HG02610 (cell line): ENCODE results near the gene TACO1.

Experiments
- ATAC-seq: cut with Tn5 transposase; IDR thresholded peaks from one replicate; pipeline ENCODE4 v1.9.1; 2021; ENCODE audit warnings: mild to moderate bottlenecking, moderate library complexity; ENCODE audit not compliant: unreplicated experiment

TACO1 gene

DNA sequence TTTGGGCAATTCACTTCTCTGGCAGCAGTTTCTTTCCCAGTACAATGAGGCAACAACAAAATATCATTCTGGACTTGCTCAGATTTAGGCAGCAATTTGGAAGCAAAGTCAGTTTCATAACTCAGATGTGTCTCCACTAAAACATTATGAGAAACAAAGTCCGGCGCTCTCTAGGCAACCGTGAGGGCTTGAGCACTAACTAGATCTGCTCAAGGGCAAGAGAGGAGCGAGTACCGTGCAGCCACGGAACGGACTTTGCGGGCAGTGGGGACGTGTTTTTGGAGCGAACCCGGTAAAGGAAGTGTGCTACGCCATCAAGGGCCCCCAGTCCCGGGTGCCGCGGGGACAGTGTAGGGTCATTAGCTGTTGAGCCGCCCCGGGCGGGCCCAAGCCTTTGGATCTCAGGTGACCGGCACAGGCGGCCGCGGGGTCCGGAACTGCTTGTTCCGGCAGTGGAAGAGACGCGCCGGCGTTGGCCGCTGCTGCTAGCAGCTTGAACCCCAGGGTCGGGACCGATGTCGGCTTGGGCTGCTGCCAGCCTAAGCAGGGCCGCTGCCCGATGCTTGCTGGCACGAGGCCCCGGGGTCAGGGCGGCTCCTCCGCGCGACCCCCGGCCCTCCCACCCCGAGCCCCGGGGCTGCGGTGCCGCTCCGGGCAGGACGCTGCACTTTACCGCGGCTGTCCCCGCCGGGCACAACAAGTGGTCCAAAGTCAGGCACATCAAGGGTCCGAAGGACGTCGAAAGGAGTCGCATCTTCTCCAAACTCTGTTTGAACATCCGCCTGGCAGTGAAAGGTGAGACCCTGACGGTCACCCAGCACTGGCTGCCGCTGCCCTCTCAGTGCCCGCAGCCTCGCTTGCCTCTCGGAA is at the start of gene TACO1:
TACO1 (plus strand) TSS at position 327 of the 870 bp plus-strand sequence; CDS start at position 516, 189 bp downstream.
- ATAC-seq = peak; percentile 83

DNA sequence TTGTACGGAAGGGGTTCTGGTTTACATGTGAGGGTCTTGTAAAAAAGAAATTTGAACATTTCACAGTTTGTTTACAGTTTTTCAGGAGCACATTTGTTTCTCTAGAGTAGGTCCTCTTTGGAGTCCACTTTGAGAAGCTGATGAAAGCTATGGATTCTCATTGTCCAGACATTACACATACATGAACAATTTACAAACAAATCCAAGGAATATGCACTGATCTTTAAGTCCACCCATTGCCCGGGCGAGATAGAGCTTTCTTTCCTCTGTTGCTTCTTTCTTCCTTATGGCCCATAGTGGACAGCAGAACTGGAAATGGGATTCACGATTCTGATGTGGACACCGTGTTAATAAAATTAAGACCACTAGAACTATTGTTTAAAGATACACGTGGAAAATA is 48.5 kb upstream of the TACO1 start:
- no peak for ATAC-seq

- no peak for ATAC-seq
Measured at GRCh38 chr17:63555500-63556156, 45.1 kb upstream of the TACO1 start.

DNA sequence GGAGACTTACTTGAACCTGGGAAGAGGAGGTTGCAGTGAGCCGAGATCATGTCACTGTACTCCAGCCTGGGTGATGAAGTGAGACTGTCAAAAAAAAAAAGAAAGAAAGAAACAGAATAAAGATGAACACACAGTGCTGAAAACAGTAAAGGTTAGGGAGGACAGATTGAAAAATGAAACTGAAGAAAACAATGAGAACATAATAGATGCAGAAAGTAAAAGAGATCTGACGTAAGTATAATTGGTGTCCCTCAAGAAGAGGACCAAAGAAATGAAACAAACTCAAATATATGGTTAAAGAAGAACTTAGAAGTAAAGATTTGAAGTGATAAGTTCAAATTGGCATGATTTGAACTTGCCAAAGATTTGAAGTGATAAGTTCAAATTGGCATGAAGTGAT is 43.3 kb upstream of the TACO1 start:
- no peak for ATAC-seq

GRCh38 chr17:63558441-63558840 is 42.3 kb upstream of the TACO1 start:
- peak; percentile 81 for ATAC-seq

DNA sequence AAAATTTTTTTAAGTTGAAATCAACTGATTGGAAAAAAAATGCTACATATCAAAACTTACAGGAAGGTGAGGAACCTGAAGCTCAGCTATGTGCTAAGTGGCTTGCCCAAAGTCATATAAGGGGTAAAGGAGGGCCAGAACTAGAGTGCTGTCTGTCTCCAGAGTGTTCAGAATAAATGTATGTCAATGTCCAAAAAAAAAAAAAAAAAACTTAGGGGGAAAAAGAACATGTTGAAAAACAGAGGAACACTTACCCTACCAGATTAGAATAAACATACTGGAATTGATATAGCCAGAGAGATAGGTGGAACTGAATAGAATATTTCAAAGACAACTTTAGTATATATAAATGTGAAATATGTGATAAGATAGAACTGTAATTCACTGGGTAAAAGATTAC is 38.9 kb upstream of the TACO1 start:
- no peak for ATAC-seq

DNA sequence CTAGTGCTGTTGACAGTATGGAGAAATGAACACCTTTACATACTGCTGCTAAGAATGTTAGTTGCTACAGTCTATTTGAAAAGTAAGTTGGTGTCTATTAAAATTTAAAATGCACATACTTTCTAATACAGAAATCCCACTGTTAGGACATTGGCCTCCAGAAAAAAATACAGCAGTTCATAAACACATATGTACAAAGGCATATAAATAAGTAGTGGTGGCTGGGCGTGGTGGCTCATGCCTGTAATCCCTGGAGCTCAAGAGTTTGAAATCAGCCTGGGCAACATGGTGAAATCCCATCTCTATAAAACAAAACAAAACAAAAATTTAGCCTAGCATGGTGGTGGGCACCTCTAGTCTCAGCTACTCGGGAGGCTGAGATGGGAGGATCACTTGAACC is 37.4 kb upstream of the TACO1 start:
- no peak for ATAC-seq

DNA sequence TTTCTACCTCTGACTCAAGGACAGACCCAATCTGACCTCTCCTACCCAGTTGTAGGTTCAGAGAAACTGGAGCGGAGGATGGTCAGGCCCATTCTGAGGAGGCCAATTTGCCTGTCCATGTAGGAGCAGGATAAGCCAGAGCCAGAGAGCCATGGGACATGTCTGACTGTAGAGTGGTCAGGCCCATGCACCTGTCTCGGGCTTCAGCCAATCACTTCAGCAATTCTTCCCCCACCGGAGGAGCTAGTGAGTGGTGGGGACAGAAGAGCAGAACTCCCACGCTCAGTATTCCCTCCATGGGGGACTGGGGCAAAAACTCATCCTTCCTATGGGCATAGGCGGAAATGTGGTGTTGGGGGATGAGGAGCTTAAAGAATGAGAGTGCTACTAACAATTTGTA is 36.1 kb upstream of the TACO1 start:
- ATAC-seq = no peak

- ATAC-seq = no peak
Measured at GRCh38 chr17:63567229-63567628, 33.5 kb upstream of the TACO1 start.

DNA sequence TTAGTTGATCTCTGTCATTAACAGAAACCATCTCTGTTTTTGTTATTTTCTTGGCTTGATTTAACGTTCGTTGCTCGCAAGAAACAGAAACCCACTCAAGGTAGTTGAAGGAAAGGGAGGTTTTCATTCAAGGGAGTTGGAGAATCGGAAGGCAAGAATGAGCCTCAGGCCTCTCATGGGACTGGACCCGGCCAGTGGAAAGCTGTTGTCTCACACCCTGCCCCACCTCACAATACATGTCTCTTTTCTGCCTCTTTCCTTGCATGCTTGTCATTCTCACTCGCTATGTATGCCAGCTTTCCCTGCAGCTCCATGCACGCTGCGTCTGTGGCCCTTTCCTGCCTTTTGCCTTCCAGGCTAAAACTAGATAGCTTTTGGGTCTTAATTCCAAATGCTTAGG is 32.1 kb upstream of the TACO1 start:
- ATAC-seq = no peak

- ATAC-seq = no peak
Measured at GRCh38 chr17:63571632-63572310, 28.9 kb upstream of the TACO1 start.

DNA sequence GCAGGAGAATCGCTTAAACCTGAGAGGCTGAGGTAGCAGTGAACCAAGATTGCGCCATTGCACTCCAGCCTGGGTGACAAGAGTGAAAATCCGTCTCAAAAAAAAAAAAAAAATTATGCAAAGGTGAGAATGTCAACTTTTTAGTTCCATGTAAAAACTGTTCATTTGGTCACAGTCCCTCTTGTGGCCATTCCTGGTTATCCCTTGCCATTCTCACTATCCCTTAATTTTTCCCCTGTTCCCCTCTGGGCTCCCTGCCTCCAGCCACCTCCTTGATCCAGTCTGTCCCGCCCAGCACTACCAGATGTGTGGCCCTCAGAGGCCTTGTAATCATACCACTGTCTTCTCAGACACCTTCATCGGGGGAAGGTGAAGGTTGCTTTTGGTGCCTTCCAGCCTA is 27.1 kb upstream of the TACO1 start:
- ATAC-seq = no peak

- ATAC-seq = no peak
Measured at GRCh38 chr17:63578027-63578768, 22.5 kb upstream of the TACO1 start.

DNA sequence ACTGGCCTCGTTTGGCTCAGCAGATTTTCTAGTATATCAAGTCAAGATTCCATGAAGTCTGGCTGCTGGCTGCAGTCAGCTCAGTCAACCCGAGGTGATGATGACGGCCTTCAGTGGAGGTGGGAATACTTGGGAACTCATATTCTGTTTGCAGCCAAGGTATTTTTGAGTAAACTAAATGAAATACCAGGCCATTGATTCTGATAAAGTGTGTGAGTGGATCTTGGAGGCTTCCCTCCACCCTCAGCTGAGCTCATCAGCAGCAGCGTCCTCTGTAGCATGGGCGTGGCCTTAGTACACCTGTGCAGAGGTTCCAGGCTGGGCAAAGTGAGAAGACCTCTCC is 22.0 kb upstream of the TACO1 start:
- no peak for ATAC-seq

DNA sequence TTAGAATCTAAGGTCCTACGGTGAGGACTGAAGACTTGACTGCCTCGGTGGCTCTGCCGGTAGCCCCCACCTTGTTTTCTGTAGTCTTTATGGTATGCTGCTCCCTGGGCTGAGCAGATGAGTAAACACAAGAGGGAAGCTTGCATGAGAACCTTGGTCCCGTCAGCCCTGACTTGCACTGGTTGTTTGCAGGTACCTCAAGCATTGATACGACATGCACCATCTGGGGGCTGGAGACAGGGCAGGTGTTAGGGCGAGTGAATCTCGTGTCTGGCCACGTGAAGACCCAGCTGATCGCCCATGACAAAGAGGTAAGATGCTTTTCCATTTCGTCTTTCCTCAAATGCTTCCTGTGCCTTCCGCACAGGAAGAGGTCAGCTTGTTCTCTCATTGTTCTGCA is 21.1 kb upstream of the TACO1 start:
- no peak for ATAC-seq

- no peak for ATAC-seq
Measured at GRCh38 chr17:63587770-63588169, 12.9 kb upstream of the TACO1 start.

DNA sequence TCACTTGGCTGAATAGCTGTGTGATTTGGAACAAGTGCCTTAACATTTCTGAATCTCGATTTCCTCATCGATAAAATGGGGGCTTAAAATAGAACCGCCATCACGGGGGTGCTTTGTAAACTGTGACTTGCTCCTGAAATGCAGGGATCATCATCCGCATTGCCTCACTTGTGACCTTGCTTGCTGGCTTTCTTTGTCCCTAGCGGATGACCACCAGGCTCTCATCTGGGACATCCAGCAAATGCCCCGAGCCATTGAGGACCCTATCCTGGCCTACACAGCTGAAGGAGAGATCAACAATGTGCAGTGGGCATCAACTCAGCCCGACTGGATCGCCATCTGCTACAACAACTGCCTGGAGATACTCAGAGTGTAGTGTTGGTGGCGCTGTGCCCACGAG is 11.9 kb upstream of the TACO1 start:
- no peak for ATAC-seq

- ATAC-seq = no peak
Measured at GRCh38 chr17:63589646-63590045, 11.0 kb upstream of the TACO1 start.

DNA sequence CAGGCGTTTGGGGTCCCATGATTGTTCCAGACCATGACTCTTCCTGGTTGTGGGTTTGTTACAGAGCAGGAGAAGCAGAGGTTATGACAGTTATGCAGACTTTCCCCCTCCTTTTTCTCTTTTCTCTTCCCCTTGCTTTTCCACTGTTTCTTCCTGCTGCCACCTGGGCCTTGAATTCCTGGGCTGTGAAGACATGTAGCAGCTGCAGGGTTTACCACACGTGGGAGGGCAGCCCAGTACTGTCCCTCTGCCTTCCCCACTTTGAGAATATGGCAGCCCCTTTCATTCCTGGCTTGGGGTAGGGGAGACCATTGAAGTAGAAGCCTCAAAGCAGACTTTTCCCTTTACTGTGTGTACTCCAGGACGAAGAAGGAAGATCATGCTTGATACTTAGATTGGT is 7.9 kb upstream of the TACO1 start:
- no peak for ATAC-seq

- no peak for ATAC-seq
Measured at GRCh38 chr17:63595132-63595531, 5.6 kb upstream of the TACO1 start.

GRCh38 chr17:63596856-63597586 is 3.7 kb upstream of the TACO1 start:
- no peak for ATAC-seq
